ENCODE measurements around the gene ASPHD2. TPM values are rescaled to one million over a fixed set of nuclear protein-coding genes. Genes with fewer than 3 reads are reported as not detected.
A peak's percentile ranks its signal among the peaks of the same experiment; 100 is the strongest.

Gene ASPHD2
- total RNA-seq, 1 experiment from 2014 or later, result 0.44 TPM

GRCh38 chr22:26394777-26395176 is 34.3 kb upstream of the ASPHD2 start:
- Histone ChIP-seq H3K9me3 (ENCODE audit: insufficient read depth, low read depth) (no peaks in the 10 kb centered on the region), H2AFZ (no peak overlapping the region), H3K36me3 (ENCODE audit: low read depth) (no peaks in the 10 kb centered on the region), H3K79me2 (ENCODE audit: low read depth) (no peaks in the 10 kb centered on the region), H3K9me2 (ENCODE audit: insufficient read depth) (no peaks in the 10 kb centered on the region), H3K4me3 (no peak overlapping the region), H3K27ac (no peak overlapping the region), H4K20me1 (ENCODE audit: insufficient read depth) (no peaks in the 10 kb centered on the region), H3F3A (ENCODE audit: insufficient read depth, low read depth) (no peaks in the 10 kb centered on the region), H3K4me2 (no peak overlapping the region), H3K27me3 (ENCODE audit: insufficient read depth, low read depth) (peaks cover 88% of the 10 kb centered on the region), H3K4me1 (replicated peaks; ENCODE audit: insufficient read depth) (no peaks in the 10 kb centered on the region)
- ChIA-PET POLR2A (ENCODE audit: unreplicated experiment) (no interaction called here), CTCF (interaction anchor here (0.7 kb wide), 1 partner anchor 25 kb away, joined by 3 read pairs; no protein-coding TSS in a partner anchor)
- intact Hi-C loops (cut with micrococcal nuclease; ENCODE audit: unreplicated experiment), result no loop called here
- BruUV-seq (replicated peaks), result no TSS peak
- TF ChIP-seq EZH2 (IDR thresholded peaks at IDR 0.05; ENCODE audit: low read depth) (no peak), CTCF (conservative IDR thresholded peaks at IDR 0.05) (no peak)
- DNase-seq, result no peak

DNA sequence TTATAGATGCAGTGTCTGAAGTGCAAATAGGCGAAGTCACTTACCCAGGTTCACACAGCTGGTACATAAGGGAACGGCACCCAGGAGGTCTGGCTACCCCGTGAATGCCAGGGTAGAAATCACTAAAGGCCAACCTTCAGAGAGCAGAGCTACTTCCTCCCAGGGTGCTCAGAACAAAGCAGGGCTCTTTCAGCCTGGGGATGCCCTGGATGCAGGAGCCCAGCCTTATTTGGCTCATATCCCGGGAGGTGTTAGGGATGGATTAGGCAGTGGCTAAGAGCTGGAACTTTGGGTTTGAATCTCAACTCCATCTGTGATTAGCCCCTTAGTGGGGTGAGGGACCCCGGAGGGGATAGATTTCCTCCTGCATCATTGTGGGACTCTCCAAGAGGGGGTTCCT is 33.1 kb upstream of the ASPHD2 start:
- Histone ChIP-seq H3K4me2 (no peak overlapping the region), H3K27me3 (ENCODE audit: insufficient read depth, low read depth) (peaks cover 79% of the 10 kb centered on the region), H2AFZ (no peak overlapping the region), H3K36me3 (ENCODE audit: low read depth) (no peaks in the 10 kb centered on the region), H3K79me2 (ENCODE audit: low read depth) (no peaks in the 10 kb centered on the region), H3K4me1 (replicated peaks; ENCODE audit: insufficient read depth) (no peaks in the 10 kb centered on the region), H3F3A (ENCODE audit: insufficient read depth, low read depth) (no peaks in the 10 kb centered on the region), H3K9me2 (ENCODE audit: insufficient read depth) (no peaks in the 10 kb centered on the region), H3K4me3 (no peak overlapping the region), H3K27ac (no peak overlapping the region), H3K9me3 (ENCODE audit: insufficient read depth, low read depth) (no peaks in the 10 kb centered on the region), H4K20me1 (ENCODE audit: insufficient read depth) (no peaks in the 10 kb centered on the region)
- ChIA-PET CTCF (no interaction called here), POLR2A (ENCODE audit: unreplicated experiment) (no interaction called here)
- BruUV-seq (replicated peaks), result no TSS peak
- TF ChIP-seq EZH2 (IDR thresholded peaks at IDR 0.05; ENCODE audit: low read depth), result no peak
- TF ChIP-seq CTCF (conservative IDR thresholded peaks at IDR 0.05), result no peak
- no peak for DNase-seq
- intact Hi-C loops (cut with micrococcal nuclease; ENCODE audit: unreplicated experiment), result no loop called here

GRCh38 chr22:26398741-26399153 is 30.3 kb upstream of the ASPHD2 start:
- H3K27ac ChIP-seq, result no peak overlapping the region
- H3F3A ChIP-seq (ENCODE audit: insufficient read depth, low read depth), result no peaks in the 10 kb centered on the region
- H3K4me2 ChIP-seq, result no peak overlapping the region
- peaks cover 79% of the 10 kb centered on the region for H3K27me3 ChIP-seq (ENCODE audit: insufficient read depth, low read depth)
- no peak overlapping the region for H2AFZ ChIP-seq
- no peaks in the 10 kb centered on the region; the same call in 1 of the 2 replicates for H3K9me2 ChIP-seq (ENCODE audit: insufficient read depth)
- H3K4me3 ChIP-seq, result no peak overlapping the region
- intact Hi-C loops (cut with micrococcal nuclease; ENCODE audit: unreplicated experiment), result loop anchor here (1.0 kb wide), 1 partner anchor 63 kb away; no protein-coding TSS in a partner anchor
- BruUV-seq (replicated peaks), result no TSS peak
- no peaks in the 10 kb centered on the region for H3K4me1 ChIP-seq (replicated peaks; ENCODE audit: insufficient read depth)
- DNase-seq, result peak; percentile 34 to 37
- no peaks in the 10 kb centered on the region for H3K9me3 ChIP-seq (ENCODE audit: insufficient read depth, low read depth)
- no peaks in the 10 kb centered on the region for H3K79me2 ChIP-seq (ENCODE audit: low read depth)
- H3K36me3 ChIP-seq (ENCODE audit: low read depth), result no peaks in the 10 kb centered on the region
- ChIA-PET CTCF (no interaction called here), POLR2A (ENCODE audit: unreplicated experiment) (no interaction called here)
- H4K20me1 ChIP-seq (ENCODE audit: insufficient read depth), result no peaks in the 10 kb centered on the region
- TF ChIP-seq EZH2 (IDR thresholded peaks at IDR 0.05; ENCODE audit: low read depth) (no peak), CTCF (conservative IDR thresholded peaks at IDR 0.05) (peak; percentile 67)

All from PC-9 (cell line).